ENCODE measurements around the gene DYNC1LI1. TPM values are rescaled to one million over a fixed set of nuclear protein-coding genes. Genes with fewer than 3 reads are reported as not detected.

DYNC1LI1 gene
- polyA plus RNA-seq, 1 donor from 2014 or later = 94.5 TPM

DNA sequence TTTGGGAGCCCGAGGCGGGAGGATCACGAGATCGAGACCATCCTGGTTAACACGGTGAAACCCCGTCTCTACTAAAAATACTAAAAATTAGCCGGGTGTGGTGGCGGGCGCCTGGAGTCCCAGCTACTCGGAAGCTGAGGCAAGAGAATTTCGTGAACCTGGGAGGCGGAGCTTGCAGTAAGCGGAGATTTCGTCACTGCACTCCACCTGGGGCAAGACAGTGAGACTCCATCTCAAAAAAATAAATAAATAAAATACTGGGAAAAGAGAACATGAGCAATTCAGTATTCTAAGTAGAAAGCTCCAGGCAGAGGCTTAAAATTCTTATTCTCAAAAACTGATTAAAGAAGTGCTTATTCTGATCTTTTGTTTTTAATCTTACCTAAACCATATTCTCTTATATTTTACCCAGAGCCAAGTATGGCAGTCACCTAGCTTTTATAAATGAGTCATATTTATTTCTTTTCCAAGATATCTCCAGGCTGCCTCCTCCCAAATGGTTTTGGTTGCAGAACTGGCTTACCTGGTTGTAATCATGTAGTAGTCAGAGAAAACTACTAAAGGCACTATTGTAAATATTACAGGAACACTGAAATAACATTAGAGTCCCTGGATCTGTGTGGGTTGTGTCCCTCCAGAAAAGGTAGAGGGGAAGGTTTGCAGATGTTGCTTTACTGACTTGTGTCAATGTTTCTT is 45.8 kb upstream of the DYNC1LI1 start:
- no peak overlapping the region for H3K9ac ChIP-seq (ENCODE audit: low read length)
- H4K20me1 ChIP-seq (ENCODE audit: insufficient read depth) = no peaks in the 10 kb centered on the region
- no peaks in the 10 kb centered on the region for H3K27me3 ChIP-seq (ENCODE audit: insufficient read depth, low read depth, low read length)
- no peaks in the 10 kb centered on the region for H3K9me2 ChIP-seq (ENCODE audit: insufficient read depth, low read length)
- TF ChIP-seq EZH2 (IDR thresholded peaks at IDR 0.05; ENCODE audit: borderline replicate concordance, insufficient read depth, low read length, poor library complexity, severe bottlenecking) (no peak), SMC3 (conservative IDR thresholded peaks at IDR 0.05; ENCODE audit: poor library complexity) (no peak), TAF1 (IDR thresholded peaks at IDR 0.05; ENCODE audit: low read depth) (no peak), EP300 (conservative IDR thresholded peaks at IDR 0.05; ENCODE audit: poor library complexity, severe bottlenecking) (no peak), POLR2AphosphoS5 (IDR thresholded peaks at IDR 0.05) (no peak), RAD21 (conservative IDR thresholded peaks at IDR 0.05) (no peak), MXI1 (conservative IDR thresholded peaks at IDR 0.05; ENCODE audit: poor library complexity, severe bottlenecking) (no peak)
- TF ChIP-seq, protein P1, sequence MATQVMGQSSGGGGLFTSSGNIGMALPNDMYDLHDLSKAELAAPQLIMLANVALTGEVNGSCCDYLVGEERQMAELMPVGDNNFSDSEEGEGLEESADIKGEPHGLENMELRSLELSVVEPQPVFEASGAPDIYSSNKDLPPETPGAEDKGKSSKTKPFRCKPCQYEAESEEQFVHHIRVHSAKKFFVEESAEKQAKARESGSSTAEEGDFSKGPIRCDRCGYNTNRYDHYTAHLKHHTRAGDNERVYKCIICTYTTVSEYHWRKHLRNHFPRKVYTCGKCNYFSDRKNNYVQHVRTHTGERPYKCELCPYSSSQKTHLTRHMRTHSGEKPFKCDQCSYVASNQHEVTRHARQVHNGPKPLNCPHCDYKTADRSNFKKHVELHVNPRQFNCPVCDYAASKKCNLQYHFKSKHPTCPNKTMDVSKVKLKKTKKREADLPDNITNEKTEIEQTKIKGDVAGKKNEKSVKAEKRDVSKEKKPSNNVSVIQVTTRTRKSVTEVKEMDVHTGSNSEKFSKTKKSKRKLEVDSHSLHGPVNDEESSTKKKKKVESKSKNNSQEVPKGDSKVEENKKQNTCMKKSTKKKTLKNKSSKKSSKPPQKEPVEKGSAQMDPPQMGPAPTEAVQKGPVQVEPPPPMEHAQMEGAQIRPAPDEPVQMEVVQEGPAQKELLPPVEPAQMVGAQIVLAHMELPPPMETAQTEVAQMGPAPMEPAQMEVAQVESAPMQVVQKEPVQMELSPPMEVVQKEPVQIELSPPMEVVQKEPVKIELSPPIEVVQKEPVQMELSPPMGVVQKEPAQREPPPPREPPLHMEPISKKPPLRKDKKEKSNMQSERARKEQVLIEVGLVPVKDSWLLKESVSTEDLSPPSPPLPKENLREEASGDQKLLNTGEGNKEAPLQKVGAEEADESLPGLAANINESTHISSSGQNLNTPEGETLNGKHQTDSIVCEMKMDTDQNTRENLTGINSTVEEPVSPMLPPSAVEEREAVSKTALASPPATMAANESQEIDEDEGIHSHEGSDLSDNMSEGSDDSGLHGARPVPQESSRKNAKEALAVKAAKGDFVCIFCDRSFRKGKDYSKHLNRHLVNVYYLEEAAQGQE (IDR thresholded peaks at IDR 0.05; ENCODE audit: borderline replicate concordance) = no peak
- TF ChIP-seq, protein P2, sequence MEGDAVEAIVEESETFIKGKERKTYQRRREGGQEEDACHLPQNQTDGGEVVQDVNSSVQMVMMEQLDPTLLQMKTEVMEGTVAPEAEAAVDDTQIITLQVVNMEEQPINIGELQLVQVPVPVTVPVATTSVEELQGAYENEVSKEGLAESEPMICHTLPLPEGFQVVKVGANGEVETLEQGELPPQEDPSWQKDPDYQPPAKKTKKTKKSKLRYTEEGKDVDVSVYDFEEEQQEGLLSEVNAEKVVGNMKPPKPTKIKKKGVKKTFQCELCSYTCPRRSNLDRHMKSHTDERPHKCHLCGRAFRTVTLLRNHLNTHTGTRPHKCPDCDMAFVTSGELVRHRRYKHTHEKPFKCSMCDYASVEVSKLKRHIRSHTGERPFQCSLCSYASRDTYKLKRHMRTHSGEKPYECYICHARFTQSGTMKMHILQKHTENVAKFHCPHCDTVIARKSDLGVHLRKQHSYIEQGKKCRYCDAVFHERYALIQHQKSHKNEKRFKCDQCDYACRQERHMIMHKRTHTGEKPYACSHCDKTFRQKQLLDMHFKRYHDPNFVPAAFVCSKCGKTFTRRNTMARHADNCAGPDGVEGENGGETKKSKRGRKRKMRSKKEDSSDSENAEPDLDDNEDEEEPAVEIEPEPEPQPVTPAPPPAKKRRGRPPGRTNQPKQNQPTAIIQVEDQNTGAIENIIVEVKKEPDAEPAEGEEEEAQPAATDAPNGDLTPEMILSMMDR (IDR thresholded peaks at IDR 0.05; ENCODE audit: poor library complexity, severe bottlenecking) = no peak
- no peak overlapping the region for H2AFZ ChIP-seq (ENCODE audit: low read depth, low read length)
- H3K4me3 ChIP-seq (ENCODE audit: low read length) = no peak overlapping the region
- no peaks in the 10 kb centered on the region for H3K79me2 ChIP-seq (replicated peaks; ENCODE audit: insufficient read depth, low read length)
- no peak overlapping the region for H3K4me2 ChIP-seq (ENCODE audit: low read length)
- H3K36me3 ChIP-seq (ENCODE audit: insufficient read depth, low read length) = no peaks in the 10 kb centered on the region
- no peaks in the 10 kb centered on the region for H3F3A ChIP-seq (ENCODE audit: insufficient read depth, low read length, poor library complexity, severe bottlenecking)
- H3K27ac ChIP-seq (ENCODE audit: low read length) = no peak overlapping the region
- H3K9me3 ChIP-seq (ENCODE audit: low read length) = peaks cover 3% of the 10 kb centered on the region

DNA sequence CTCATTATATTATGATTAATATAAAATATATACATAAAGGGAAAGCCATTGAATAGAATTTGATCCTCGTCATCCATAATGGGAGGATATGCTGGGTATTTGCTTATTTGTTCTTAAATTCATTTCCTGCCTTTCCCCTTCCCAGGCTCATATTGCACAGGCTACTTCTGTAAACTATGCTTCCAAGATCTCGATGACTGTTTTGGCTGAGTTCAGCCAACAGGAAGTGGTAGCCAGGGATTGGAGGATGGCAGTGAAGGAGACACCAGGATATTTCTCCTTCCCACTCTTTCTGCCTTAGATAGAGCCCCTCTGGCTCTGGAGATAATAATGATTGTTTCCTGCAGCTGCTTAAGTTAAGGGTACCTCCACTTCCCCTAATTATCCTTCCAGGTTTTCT is 44.3 kb upstream of the DYNC1LI1 start:
- Histone ChIP-seq H2AFZ (ENCODE audit: low read depth, low read length) (no peak overlapping the region), H3K4me2 (ENCODE audit: low read length) (no peak overlapping the region), H3K9me2 (ENCODE audit: insufficient read depth, low read length) (no peaks in the 10 kb centered on the region), H4K20me1 (ENCODE audit: insufficient read depth) (no peaks in the 10 kb centered on the region), H3K27me3 (ENCODE audit: insufficient read depth, low read depth, low read length) (no peaks in the 10 kb centered on the region), H3K27ac (ENCODE audit: low read length) (no peak overlapping the region), H3F3A (ENCODE audit: insufficient read depth, low read length, poor library complexity, severe bottlenecking) (no peaks in the 10 kb centered on the region), H3K9me3 (ENCODE audit: low read length) (peaks cover 3% of the 10 kb centered on the region), H3K79me2 (replicated peaks; ENCODE audit: insufficient read depth, low read length) (no peaks in the 10 kb centered on the region), H3K9ac (ENCODE audit: low read length) (no peak overlapping the region), H3K4me3 (ENCODE audit: low read length) (no peak overlapping the region), H3K36me3 (ENCODE audit: insufficient read depth, low read length) (no peaks in the 10 kb centered on the region)
- TF ChIP-seq EP300 (conservative IDR thresholded peaks at IDR 0.05; ENCODE audit: poor library complexity, severe bottlenecking) = no peak
- TF ChIP-seq, protein P2 (IDR thresholded peaks at IDR 0.05; ENCODE audit: poor library complexity, severe bottlenecking) = no peak

Measured in neural cell (in vitro differentiated cells).